ENCODE measurements around the gene ZDHHC3. TPM values are rescaled to one million over a fixed set of nuclear protein-coding genes. Genes with fewer than 3 reads are reported as not detected.

ZDHHC3 gene
- total RNA-seq, 1 experiment from 2014 or later = 94.7 TPM

DNA sequence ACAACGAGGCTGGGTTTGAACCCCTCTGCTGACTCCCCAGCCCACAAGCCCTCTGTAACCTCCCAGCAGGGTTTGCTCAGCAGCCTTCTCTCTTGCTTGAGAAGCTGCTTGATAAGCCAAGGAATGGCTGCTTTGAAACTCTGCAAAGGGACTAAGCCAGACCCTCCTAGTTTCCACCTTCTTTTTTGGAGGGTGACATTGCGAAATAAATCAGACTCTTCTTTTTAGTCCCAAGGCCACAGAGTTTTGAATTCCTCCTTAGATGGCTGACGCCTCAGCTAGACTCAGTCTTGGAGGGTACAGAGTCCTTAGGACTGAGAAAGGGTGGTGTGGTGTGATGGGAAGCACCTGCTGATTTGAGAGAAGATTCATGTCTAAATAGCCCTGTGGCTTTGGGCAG lies 100.4 kb downstream of the ZDHHC3 start:
- intact Hi-C loops (cut with micrococcal nuclease; ENCODE audit: unreplicated experiment) = no loop called here
- Histone ChIP-seq H3K9me3 (ENCODE audit: low read depth, low read length, poor library complexity, severe bottlenecking) (no peaks in the 10 kb centered on the region), H3K27me3 (replicated peaks; ENCODE audit: insufficient read depth, low read depth, low read length, poor library complexity) (no peaks in the 10 kb centered on the region), H3K27ac (ENCODE audit: low read depth, low read length, poor library complexity, severe bottlenecking) (no peak overlapping the region), H3K4me1 (ENCODE audit: insufficient read depth, low read length, poor library complexity, severe bottlenecking) (no peaks in the 10 kb centered on the region), H3K36me3 (ENCODE audit: insufficient read depth, low read length, poor library complexity, severe bottlenecking) (no peaks in the 10 kb centered on the region), H3K4me3 (ENCODE audit: low read depth, low read length, poor library complexity, severe bottlenecking) (no peak overlapping the region)
- ChIA-PET CTCF (no interaction called here), POLR2A (ENCODE audit: low non-redundant PET) (no interaction called here)
- no peak for DNase-seq (ENCODE audit: low spot score)
- no TSS peak for BruUV-seq (replicated peaks)
- no peak for TF ChIP-seq EZH2 (IDR thresholded peaks at IDR 0.05; ENCODE audit: borderline replicate concordance, low read depth, low read length, poor library complexity, severe bottlenecking)

Other genes with a start within 250 kb of the ZDHHC3 start
- gene ZNF501, start 246.5 kb downstream of the ZDHHC3 start, total RNA-seq (2021) = 2.8 and 4.2 TPM in 2 replicates
- 24.3 and 24.6 TPM in 2 replicates for gene KIAA1143, start 214.6 kb downstream of the ZDHHC3 start, total RNA-seq (2021)
- gene KIF15, start 214.4 kb downstream of the ZDHHC3 start, total RNA-seq (2021) = 21.9 and 25.7 TPM in 2 replicates
- gene TMEM42, start 114.3 kb downstream of the ZDHHC3 start, total RNA-seq (2021) = 6.5 and 8.8 TPM in 2 replicates
- 0.09 TPM in 1 of 2 replicates, not detected in the other for gene TGM4, start 101.6 kb downstream of the ZDHHC3 start, total RNA-seq (2021)
- gene EXOSC7, start 70 bp upstream of the ZDHHC3 start, total RNA-seq (2021) = 47.4 and 57.3 TPM in 2 replicates
- gene CLEC3B, start 50.1 kb upstream of the ZDHHC3 start, total RNA-seq (2021) = 0.81 and 1.0 TPM in 2 replicates
- 0.13 and 0.70 TPM in 2 replicates for gene CDCP1, start 170.2 kb upstream of the ZDHHC3 start, total RNA-seq (2021)

All from A673 (cell line).